HG02642 (cell line): ENCODE results near the gene RMC1.

ENCODE experiments used
- ATAC-seq: cut with Tn5 transposase; IDR thresholded peaks from one replicate; pipeline ENCODE4 v1.9.1; 2021; ENCODE audit warnings: mild to moderate bottlenecking; ENCODE audit not compliant: unreplicated experiment, poor library complexity

RMC1 gene

DNA sequence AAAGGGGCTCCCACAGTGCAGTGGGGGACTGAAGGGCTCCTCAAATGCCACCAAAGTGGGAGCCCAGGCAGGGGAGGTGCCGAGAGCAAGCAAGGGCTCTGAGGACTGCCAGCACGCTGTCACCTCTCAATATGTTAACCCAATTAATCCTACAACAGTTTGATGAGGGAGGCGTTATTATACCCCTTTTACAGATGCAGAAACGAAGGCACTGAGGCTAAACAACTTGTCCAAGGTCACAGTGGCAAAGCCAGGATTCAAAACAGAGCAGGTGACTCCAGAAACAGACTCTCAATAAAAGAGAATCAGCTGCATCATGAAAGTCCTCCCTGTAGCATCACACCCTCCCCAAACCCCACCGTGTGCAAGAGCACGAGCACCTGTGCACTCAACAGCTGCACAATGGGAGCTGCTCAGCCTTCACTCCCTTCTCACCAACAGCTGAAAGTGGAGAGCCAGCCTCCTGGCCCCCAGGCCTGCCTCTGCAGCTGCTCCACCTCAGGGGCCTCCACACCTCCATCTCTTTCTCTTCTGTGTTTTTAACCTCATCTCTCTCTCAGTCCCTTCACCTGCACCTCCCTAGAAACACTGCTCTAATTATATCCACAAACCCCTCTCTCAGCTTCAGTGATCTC lies 74.9 kb downstream of the RMC1 start:
- peak; percentile 60 for ATAC-seq

DNA sequence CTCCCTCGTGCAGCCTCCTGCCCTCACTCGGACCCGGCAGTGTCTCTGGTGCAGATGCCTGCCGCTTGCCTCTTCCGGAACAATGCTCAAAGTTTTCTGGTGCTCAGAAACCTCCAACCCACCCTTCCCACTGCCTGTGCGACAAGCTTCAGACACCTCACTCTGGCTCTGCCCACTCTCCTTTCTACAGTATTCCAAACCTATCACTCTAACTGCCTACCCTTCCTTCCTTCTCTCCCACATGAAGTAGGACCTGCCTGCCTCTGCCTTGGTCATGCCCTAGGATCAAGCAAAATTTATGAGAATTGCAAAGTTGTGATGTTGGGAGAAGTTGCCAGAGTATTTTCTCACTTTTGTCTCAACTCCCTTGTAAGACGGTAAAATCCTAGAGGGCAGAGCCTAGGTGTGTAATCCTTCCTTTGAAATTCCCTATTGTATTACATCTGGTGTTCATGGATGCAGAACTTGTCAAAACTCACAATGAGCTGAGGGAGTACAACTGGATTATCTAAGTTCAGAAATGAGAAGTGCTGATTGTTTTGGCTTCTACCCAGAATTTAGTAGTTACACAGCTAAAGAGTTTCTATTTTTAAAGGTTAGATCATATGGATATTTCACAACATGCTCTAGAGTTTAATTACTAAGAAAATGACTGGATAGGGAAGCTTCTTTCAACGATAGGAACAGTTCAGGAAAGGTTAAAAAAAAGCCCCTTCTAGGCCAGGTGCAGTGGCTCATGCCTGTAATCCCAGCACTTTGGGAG lies 75.8 kb downstream of the RMC1 start:
- ATAC-seq, result peak; percentile 10

DNA sequence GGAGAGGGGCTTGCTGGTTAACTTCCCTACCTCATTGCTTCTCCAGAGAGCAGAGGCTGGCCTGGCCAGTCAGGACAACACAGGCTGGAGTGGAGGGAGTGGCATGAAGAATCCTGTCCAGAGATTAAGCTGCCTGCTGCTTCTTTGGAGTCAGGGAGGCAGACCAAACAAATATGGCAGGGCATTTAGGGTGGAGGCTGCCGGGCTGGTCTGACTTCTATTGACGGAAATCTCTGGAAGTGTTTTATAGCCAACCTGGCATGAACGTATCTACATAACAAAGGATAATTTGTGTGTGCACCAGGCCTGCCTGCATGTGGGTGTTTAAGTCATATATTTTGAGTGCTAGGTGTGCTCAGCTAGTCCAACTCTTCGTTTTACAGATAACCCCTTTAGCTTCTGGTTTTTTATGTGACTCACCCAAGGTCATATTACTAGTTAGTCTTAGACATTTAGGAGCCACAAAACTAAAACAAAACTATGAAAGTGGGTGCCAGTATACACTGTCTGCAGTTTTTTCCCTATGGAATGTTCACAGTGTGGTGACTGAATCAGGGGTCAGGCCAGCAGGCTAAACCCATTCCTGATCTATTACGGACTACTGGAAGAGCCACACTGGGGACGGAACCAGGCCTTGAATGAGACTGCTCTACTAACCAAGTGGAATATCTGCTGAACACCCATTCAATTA lies 77.5 kb downstream of the RMC1 start:
- ATAC-seq, result no peak
